ENCODE results near the gene RUNX2. TPM values are rescaled to one million over a fixed set of nuclear protein-coding genes. Genes with fewer than 3 reads are reported as not detected.

Gene RUNX2
- total and polyA plus RNA-seq, 2 donors from 2014 or later = 2.3 to 4.7 TPM

- H3K4me3 ChIP-seq (ENCODE audit: low read length in 3 of 3) = peak overlapping the region in 2 of 3 donors; percentile 32 to 53
- TF ChIP-seq, protein P1, sequence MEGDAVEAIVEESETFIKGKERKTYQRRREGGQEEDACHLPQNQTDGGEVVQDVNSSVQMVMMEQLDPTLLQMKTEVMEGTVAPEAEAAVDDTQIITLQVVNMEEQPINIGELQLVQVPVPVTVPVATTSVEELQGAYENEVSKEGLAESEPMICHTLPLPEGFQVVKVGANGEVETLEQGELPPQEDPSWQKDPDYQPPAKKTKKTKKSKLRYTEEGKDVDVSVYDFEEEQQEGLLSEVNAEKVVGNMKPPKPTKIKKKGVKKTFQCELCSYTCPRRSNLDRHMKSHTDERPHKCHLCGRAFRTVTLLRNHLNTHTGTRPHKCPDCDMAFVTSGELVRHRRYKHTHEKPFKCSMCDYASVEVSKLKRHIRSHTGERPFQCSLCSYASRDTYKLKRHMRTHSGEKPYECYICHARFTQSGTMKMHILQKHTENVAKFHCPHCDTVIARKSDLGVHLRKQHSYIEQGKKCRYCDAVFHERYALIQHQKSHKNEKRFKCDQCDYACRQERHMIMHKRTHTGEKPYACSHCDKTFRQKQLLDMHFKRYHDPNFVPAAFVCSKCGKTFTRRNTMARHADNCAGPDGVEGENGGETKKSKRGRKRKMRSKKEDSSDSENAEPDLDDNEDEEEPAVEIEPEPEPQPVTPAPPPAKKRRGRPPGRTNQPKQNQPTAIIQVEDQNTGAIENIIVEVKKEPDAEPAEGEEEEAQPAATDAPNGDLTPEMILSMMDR (IDR thresholded peaks at IDR 0.05; ENCODE audit: borderline replicate concordance, extremely low read depth, insufficient read depth) = peak; percentile 30
- H3K9ac ChIP-seq (ENCODE audit: low read length in 3 of 3) = peak overlapping the region in 1 of 3 donors; percentile 33
- no peaks in the 10 kb centered on the region for H3K9me3 ChIP-seq (ENCODE audit: control insufficient read depth in 2 of 3, insufficient read depth in 1 of 3, low read length in 3 of 3)
- no peak for FAIRE-seq
- DNase-seq = peak; percentile 77 to 88 (median 81)
- H3K36me3 ChIP-seq (ENCODE audit: control insufficient read depth in 2 of 3, insufficient read depth in 3 of 3, low read length in 3 of 3) = no peaks in the 10 kb centered on the region
- peaks cover 23% of the 10 kb centered on the region for H3K27me3 ChIP-seq (ENCODE audit: control insufficient read depth, insufficient read depth, low read length)
- intact Hi-C loops (cut with DNase I) = no loop called here
- H3K27ac ChIP-seq (ENCODE audit: low read depth in 2 of 2, low read length in 2 of 2) = no peak overlapping the region
- H3K4me1 ChIP-seq (ENCODE audit: control insufficient read depth in 2 of 3, insufficient read depth in 2 of 3, low read depth in 1 of 3, low read length in 3 of 3) = peaks cover 0 to 13% (median 0%) of the 10 kb centered on the region in 3 donors
Measured at GRCh38 chr6:45419571-45420082, 91.5 kb downstream of the RUNX2 start.

GRCh38 chr6:45420083-45420908 lies 92.2 kb downstream of the RUNX2 start:
- intact Hi-C loops (cut with DNase I) = no loop called here
- FAIRE-seq = no peak

DNA sequence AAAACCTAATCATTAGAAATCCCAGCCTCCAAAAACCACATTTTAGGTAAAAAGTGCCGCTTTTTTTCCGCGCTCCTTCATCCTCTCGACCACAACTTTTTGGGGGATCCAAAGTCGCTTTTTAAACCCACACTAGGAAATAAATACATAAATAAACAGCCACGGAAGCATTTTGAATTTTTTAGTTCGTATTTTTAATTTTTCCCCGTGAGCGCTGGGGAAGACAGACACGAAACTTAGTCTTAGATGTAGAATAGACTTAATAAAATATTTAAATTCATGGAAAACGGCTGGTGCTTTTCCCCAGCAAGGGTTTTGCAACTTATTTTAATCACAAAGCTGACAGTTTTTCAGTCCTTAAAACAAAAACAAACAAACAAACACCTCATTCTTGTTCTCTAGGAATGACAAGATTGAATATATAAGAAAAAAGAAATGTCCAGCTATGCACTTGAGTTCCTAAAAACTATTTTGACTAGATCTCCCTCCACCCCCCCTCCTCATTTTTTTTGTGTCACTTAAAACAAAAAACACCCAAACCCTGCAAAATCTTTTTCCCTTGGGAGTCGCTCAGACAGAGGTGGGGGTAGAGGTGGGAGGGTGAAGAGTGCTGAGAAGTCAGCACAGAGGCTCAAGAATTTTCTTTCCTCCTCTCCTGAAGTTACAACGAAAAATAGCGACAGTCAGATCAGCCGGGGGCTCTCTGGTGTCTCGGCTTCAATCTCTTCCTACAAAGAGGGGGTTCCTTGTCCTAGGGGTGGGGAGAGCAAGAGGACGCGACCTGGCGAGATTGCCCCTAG lies 93.0 kb downstream of the RUNX2 start:
- Histone ChIP-seq H3K27me3 (ENCODE audit: control insufficient read depth, insufficient read depth, low read length) (peaks cover 23% of the 10 kb centered on the region), H3K9ac (ENCODE audit: low read length in 3 of 3) (no peak overlapping the region), H3K4me3 (ENCODE audit: low read length in 3 of 3) (peak overlapping the region; percentile 51 to 54 (median 53)), H3K4me1 (ENCODE audit: control insufficient read depth in 2 of 3, insufficient read depth in 2 of 3, low read depth in 1 of 3, low read length in 3 of 3) (peaks cover 0 to 13% (median 0%) of the 10 kb centered on the region in 3 donors), H3K36me3 (ENCODE audit: control insufficient read depth in 2 of 3, insufficient read depth in 3 of 3, low read length in 3 of 3) (no peaks in the 10 kb centered on the region), H3K27ac (ENCODE audit: low read depth in 2 of 2, low read length in 2 of 2) (no peak overlapping the region), H3K9me3 (ENCODE audit: control insufficient read depth in 2 of 3, insufficient read depth in 1 of 3, low read length in 3 of 3) (no peaks in the 10 kb centered on the region)
- peak in 2 of 5 donors; percentile 46 to 73 for DNase-seq
- no peak for FAIRE-seq
- intact Hi-C loops (cut with DNase I) = no loop called here
- TF ChIP-seq, protein P1 (IDR thresholded peaks at IDR 0.05; ENCODE audit: borderline replicate concordance, extremely low read depth, insufficient read depth) = no peak

More at GRCh38 chr6:45420083-45420908, 92.2 kb downstream of the RUNX2 start:
- Histone ChIP-seq H3K9ac (ENCODE audit: low read length in 3 of 3) (peak overlapping the region in 1 of 3 donors; percentile 24), H3K9me3 (ENCODE audit: control insufficient read depth in 2 of 3, insufficient read depth in 1 of 3, low read length in 3 of 3) (no peaks in the 10 kb centered on the region), H3K27ac (ENCODE audit: low read depth in 2 of 2, low read length in 2 of 2) (no peak overlapping the region), H3K4me1 (ENCODE audit: control insufficient read depth in 2 of 3, insufficient read depth in 2 of 3, low read depth in 1 of 3, low read length in 3 of 3) (peaks cover 0 to 13% (median 0%) of the 10 kb centered on the region in 3 donors), H3K36me3 (ENCODE audit: control insufficient read depth in 2 of 3, insufficient read depth in 3 of 3, low read length in 3 of 3) (no peaks in the 10 kb centered on the region), H3K4me3 (ENCODE audit: low read length in 3 of 3) (peak overlapping the region in 2 of 3 donors; percentile 48 to 53), H3K27me3 (ENCODE audit: control insufficient read depth, insufficient read depth, low read length) (peaks cover 23% of the 10 kb centered on the region)
- DNase-seq = peak; percentile 28 to 72 (median 42)
- TF ChIP-seq, protein P1 (IDR thresholded peaks at IDR 0.05; ENCODE audit: borderline replicate concordance, extremely low read depth, insufficient read depth) = no peak
